ENCODE results near the gene FFAR1. TPM values are rescaled to one million over a fixed set of nuclear protein-coding genes. Genes with fewer than 3 reads are reported as not detected.

The FFAR1 gene
- total RNA-seq, 2 experiments from 2014 or later: not detected

DNA sequence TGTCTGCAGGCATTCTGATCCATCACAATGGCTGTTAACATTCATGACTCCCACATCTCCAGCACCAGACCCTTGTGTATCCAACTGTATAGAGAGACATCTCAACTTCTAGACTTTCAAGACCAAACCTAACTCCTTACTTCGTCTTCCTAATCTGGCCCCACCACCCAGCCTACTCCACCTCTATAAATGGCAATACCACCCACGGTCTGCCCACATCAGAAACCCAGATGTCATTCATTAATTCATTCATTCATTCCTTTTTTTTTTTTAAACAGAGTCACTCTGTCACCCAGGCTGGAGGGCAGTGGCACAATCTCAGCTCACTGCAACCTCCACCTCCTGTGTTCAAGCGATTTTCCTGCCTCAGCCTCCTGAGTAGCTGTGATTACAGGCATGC, 33.6 kb downstream of the FFAR1 start:
- H3K36me3 Mint-ChIP-seq: peaks cover 3% of the 10 kb centered on the region
- ATAC-seq: no peak
- H3K27me3 Mint-ChIP-seq: peaks cover 21% of the 10 kb centered on the region
- H3K9me3 Mint-ChIP-seq (ENCODE audit: low read depth): peaks cover 3% of the 10 kb centered on the region
- peaks cover 2% of the 10 kb centered on the region for H3K4me1 Mint-ChIP-seq
- DNase-seq: no peak
- CTCF ChIA-PET: no interaction called here
- H3K4me3 Mint-ChIP-seq: no peak overlapping the region
- no peak overlapping the region for H3K27ac Mint-ChIP-seq

DNA sequence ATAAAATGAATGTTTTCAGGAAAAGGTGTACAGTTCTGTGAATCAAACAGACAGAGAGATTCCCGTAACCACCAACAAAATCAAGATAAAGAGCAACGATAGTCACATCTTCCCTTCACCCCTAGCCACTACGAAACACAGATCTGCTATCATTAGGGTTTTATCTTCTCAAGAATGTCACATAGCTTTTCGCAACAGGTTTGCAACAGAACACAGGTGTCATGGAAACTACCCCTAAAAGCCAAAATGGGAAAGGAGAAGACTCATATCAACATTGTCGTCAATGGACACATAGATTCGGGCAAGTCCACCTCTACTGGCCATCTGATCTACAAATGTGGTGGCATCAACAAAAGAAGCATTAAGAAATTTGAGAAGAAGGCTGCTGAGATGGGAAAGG, 34.2 kb downstream of the FFAR1 start:
- ATAC-seq (no peak), DNase-seq (no peak)
- Mint-ChIP-seq H3K9me3 (ENCODE audit: low read depth) (peaks cover 5% of the 10 kb centered on the region), H3K27me3 (peaks cover 21% of the 10 kb centered on the region), H3K27ac (no peak overlapping the region), H3K4me3 (no peak overlapping the region), H3K4me1 (peaks cover 2% of the 10 kb centered on the region), H3K36me3 (peaks cover 5% of the 10 kb centered on the region)
- CTCF ChIA-PET: no interaction called here

GRCh38 chr19:35383536-35383935, 35.8 kb downstream of the FFAR1 start:
- H3K27ac Mint-ChIP-seq: no peak overlapping the region

DNA sequence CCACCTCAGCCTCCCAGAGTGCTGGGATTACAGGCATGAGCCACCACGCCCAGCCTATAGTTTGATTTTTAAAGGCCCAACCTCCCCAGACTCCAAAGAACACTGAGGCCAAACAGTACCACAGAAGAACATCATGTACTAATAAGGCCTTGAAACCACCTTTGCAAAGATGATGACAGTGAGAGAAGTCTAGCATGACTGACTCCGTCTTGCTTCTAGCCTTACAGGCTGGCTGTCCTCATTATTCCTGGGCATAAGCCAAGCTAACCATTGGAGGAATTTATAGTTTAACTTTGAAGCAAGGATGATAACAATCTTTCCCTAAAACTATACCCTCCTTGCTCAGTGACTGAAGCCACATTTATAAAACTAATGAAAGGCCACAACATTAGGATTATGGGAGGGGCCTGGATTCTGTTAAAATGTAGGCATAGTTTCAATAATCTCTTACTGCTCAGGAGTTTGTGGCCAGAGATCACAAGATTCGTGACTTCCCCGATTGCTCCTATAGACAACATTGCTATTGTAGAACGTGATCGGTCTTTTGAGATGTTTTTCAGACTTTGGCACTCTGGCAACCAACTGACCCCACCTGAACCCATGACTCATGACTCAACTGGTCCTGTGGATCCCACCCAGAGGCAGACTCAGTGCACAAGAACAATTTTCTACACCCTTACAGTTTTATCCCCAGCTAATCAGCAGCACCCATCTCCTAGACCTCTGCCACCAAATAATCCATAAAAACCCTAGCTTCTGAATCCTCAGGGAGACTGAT, 40.8 kb downstream of the FFAR1 start:
- peaks cover 10% of the 10 kb centered on the region for H3K27me3 Mint-ChIP-seq
- no peak for ATAC-seq
- H3K9me3 Mint-ChIP-seq (ENCODE audit: low read depth): peaks cover 5% of the 10 kb centered on the region
- H3K4me1 Mint-ChIP-seq: no peaks in the 10 kb centered on the region
- no peak for DNase-seq
- H3K36me3 Mint-ChIP-seq: peaks cover 5% of the 10 kb centered on the region
- H3K4me3 Mint-ChIP-seq: no peak overlapping the region
- no peak overlapping the region for H3K27ac Mint-ChIP-seq
- CTCF ChIA-PET: interaction anchor here (1.4 kb wide), 1 partner anchor 122 kb away, joined by 3 read pairs; no protein-coding TSS in a partner anchor

More at GRCh38 chr19:35383536-35383935, 35.8 kb downstream of the FFAR1 start:
- peaks cover 5% of the 10 kb centered on the region for H3K9me3 Mint-ChIP-seq (ENCODE audit: low read depth)
- H3K4me3 Mint-ChIP-seq: no peak overlapping the region
- H3K36me3 Mint-ChIP-seq: peaks cover 5% of the 10 kb centered on the region
- CTCF ChIA-PET: no interaction called here
- ATAC-seq: no peak
- no peak for DNase-seq
- peaks cover 21% of the 10 kb centered on the region for H3K27me3 Mint-ChIP-seq
- no peaks in the 10 kb centered on the region for H3K4me1 Mint-ChIP-seq

GRCh38 chr19:35389192-35389861, 41.6 kb downstream of the FFAR1 start:
- CTCF ChIA-PET: no interaction called here
- ATAC-seq: no peak
- Mint-ChIP-seq H3K27me3 (peaks cover 6% of the 10 kb centered on the region), H3K4me3 (no peak overlapping the region), H3K27ac (no peak overlapping the region), H3K36me3 (peaks cover 5% of the 10 kb centered on the region), H3K9me3 (ENCODE audit: low read depth) (peaks cover 5% of the 10 kb centered on the region), H3K4me1 (no peaks in the 10 kb centered on the region)
- DNase-seq: no peak

- H3K27me3 Mint-ChIP-seq: peaks cover 6% of the 10 kb centered on the region
- no peak for DNase-seq
- ATAC-seq: no peak
- no peaks in the 10 kb centered on the region for H3K4me1 Mint-ChIP-seq
- H3K36me3 Mint-ChIP-seq: no peaks in the 10 kb centered on the region
- no peak overlapping the region for H3K4me3 Mint-ChIP-seq
- H3K9me3 Mint-ChIP-seq (ENCODE audit: low read depth): no peaks in the 10 kb centered on the region
- H3K27ac Mint-ChIP-seq: no peak overlapping the region
- CTCF ChIA-PET: no interaction called here
Observed at GRCh38 chr19:35392742-35393715, 45.3 kb downstream of the FFAR1 start.

GRCh38 chr19:35395382-35396199, 47.9 kb downstream of the FFAR1 start:
- Mint-ChIP-seq H3K27ac (no peak overlapping the region), H3K4me1 (no peaks in the 10 kb centered on the region), H3K9me3 (ENCODE audit: low read depth) (no peaks in the 10 kb centered on the region), H3K36me3 (no peaks in the 10 kb centered on the region), H3K4me3 (no peak overlapping the region), H3K27me3 (peaks cover 14% of the 10 kb centered on the region)
- CTCF ChIA-PET: no interaction called here
- ATAC-seq: no peak
- DNase-seq: no peak

- DNase-seq (no peak), ATAC-seq (no peak)
- peaks cover 13% of the 10 kb centered on the region for H3K27me3 Mint-ChIP-seq
- H3K36me3 Mint-ChIP-seq: no peaks in the 10 kb centered on the region
- H3K9me3 Mint-ChIP-seq (ENCODE audit: low read depth): no peaks in the 10 kb centered on the region
- CTCF ChIA-PET: no interaction called here
- no peak overlapping the region for H3K4me3 Mint-ChIP-seq
- H3K4me1 Mint-ChIP-seq: no peaks in the 10 kb centered on the region
- H3K27ac Mint-ChIP-seq: no peak overlapping the region
Observed at GRCh38 chr19:35396240-35396885, 48.7 kb downstream of the FFAR1 start.

GRCh38 chr19:35397064-35397463, 49.4 kb downstream of the FFAR1 start:
- CTCF ChIA-PET: no interaction called here
- H3K27ac Mint-ChIP-seq: no peak overlapping the region
- no peak for DNase-seq
- H3K27me3 Mint-ChIP-seq: peaks cover 13% of the 10 kb centered on the region
- H3K4me3 Mint-ChIP-seq: no peak overlapping the region
- H3K4me1 Mint-ChIP-seq: no peaks in the 10 kb centered on the region
- ATAC-seq: no peak
- no peaks in the 10 kb centered on the region for H3K36me3 Mint-ChIP-seq
- no peaks in the 10 kb centered on the region for H3K9me3 Mint-ChIP-seq (ENCODE audit: low read depth)

Small RNA genes lying within 50 kb of the gene (microRNA-seq; reads per million reads assigned to microRNA genes)
- not detected for gene MIR5196

Other genes with a start within 250 kb of the FFAR1 start
- gene FXYD3, start 232.1 kb upstream of the FFAR1 start, total RNA-seq: not detected
- not detected for gene LGI4, start 212.8 kb upstream of the FFAR1 start, total RNA-seq
- under 1 TPM in 1 of 2 experiments, not detected in 1; 0.61 TPM for gene FXYD1, start 209.1 kb upstream of the FFAR1 start, total RNA-seq
- gene FXYD7, start 204.6 kb upstream of the FFAR1 start, total RNA-seq: 1 to 10 TPM; 1.1 to 1.9 TPM
- gene FXYD5, start 193.2 kb upstream of the FFAR1 start, total RNA-seq: 100 to 1,000 TPM; 262 to 354 TPM
- gene FAM187B, start 119.2 kb upstream of the FFAR1 start, total RNA-seq: not detected
- gene LSR, start 98.9 kb upstream of the FFAR1 start, total RNA-seq: 10 to 100 TPM in 1 of 2 experiments, 1 to 10 TPM in 1; 7.2 to 10.0 TPM
- gene USF2, start 78.9 kb upstream of the FFAR1 start, total RNA-seq: 100 to 1,000 TPM; 138 to 154 TPM
- gene HAMP, start 65.4 kb upstream of the FFAR1 start, total RNA-seq: under 1 TPM; 0.55 to 0.77 TPM
- under 1 TPM in 1 of 2 experiments, not detected in 1; 0.26 TPM for gene MAG, start 55.7 kb upstream of the FFAR1 start, total RNA-seq
- gene CD22, start 18.7 kb upstream of the FFAR1 start, total RNA-seq: under 1 TPM in 1 of 2 experiments, not detected in 1; 0.41 TPM
- gene FFAR3, start 10.6 kb downstream of the FFAR1 start, total RNA-seq: not detected
- under 1 TPM in 1 of 2 experiments, not detected in 1; 0.12 TPM for gene GPR42, start 23.2 kb downstream of the FFAR1 start, total RNA-seq
- gene FFAR2, start 100.4 kb downstream of the FFAR1 start, total RNA-seq: not detected
- not detected for gene KRTDAP, start 142.6 kb downstream of the FFAR1 start, total RNA-seq
- gene DMKN, start 165.7 kb downstream of the FFAR1 start, total RNA-seq: not detected
- gene SBSN, start 180.4 kb downstream of the FFAR1 start, total RNA-seq: not detected
- gene GAPDHS, start 185.6 kb downstream of the FFAR1 start, total RNA-seq: not detected
- gene TMEM147, start 197.7 kb downstream of the FFAR1 start, total RNA-seq: 10 to 100 TPM; 43.6 to 65.3 TPM
- not detected for gene ATP4A, start 215.8 kb downstream of the FFAR1 start, total RNA-seq
- not detected for gene PMIS2, start 238.3 kb downstream of the FFAR1 start, total RNA-seq

Data from activated CD8-positive, alpha-beta memory T cell treated with anti-CD3 and anti-CD28 coated beads, Interleukin-2, amount 10 ng/mL, durations not matched to agents 7 days and 5 days (primary cell).